Peyer's patch (tissue), 4 donors: ENCODE measurements around the gene ARHGEF26.

Source experiments
- POLR2A ChIP-seq, 2 donors: fragments of 450-650 bp; IDR thresholded peaks; one replicate each; pipeline ENCODE4 v1.5.1; 2017; ENCODE audit warnings: antibody characterized with exemption in 2 of 2, mild to moderate bottlenecking in 2 of 2, moderate library complexity in 2 of 2
- TF ChIP-seq, protein P1 (sequence below), 6 experiments: fragments of 450-650 bp in 4 of 6; fragments of 200-600 bp in 2 of 6; sonication (generic) in 1 of 6; IDR thresholded peaks; one replicate each; pipeline ENCODE4 v1.5.1; 2017 to 2019; ENCODE audit warnings: antibody characterized with exemption in 6 of 6, mild to moderate bottlenecking in 3 of 6, moderate library complexity in 1 of 6

DNA sequence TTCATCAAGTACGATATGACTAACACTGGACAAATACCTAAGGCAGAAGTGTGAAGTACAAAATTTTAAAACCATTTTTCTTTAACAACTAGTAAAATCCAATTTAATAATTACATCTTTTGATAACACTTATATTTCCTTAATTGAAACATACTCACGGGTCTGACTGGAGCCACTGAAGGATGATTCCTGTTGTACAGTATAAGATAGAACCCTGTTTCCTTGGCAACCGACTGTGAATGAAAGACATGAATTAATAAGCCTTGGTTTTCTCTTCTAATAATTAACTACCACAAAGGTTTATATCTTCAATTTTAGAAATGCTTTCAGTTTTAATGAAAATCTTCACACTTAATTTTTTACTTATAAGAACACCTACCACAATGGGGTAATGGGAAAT is 183.7 kb downstream of the ARHGEF26 start:
- TF ChIP-seq POLR2A (IDR thresholded peaks at IDR 0.05) = no peak
- TF ChIP-seq, protein P1, sequence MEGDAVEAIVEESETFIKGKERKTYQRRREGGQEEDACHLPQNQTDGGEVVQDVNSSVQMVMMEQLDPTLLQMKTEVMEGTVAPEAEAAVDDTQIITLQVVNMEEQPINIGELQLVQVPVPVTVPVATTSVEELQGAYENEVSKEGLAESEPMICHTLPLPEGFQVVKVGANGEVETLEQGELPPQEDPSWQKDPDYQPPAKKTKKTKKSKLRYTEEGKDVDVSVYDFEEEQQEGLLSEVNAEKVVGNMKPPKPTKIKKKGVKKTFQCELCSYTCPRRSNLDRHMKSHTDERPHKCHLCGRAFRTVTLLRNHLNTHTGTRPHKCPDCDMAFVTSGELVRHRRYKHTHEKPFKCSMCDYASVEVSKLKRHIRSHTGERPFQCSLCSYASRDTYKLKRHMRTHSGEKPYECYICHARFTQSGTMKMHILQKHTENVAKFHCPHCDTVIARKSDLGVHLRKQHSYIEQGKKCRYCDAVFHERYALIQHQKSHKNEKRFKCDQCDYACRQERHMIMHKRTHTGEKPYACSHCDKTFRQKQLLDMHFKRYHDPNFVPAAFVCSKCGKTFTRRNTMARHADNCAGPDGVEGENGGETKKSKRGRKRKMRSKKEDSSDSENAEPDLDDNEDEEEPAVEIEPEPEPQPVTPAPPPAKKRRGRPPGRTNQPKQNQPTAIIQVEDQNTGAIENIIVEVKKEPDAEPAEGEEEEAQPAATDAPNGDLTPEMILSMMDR (IDR thresholded peaks at IDR 0.05) = no peak
